GM13977 (cell line): ENCODE measurements around the gene MPHOSPH10.

ENCODE experiments used
- DNase-seq: peaks from one replicate; pipeline ENCODE4 v3.0.0; 2012; ENCODE audit warnings: low spot score
- in situ Hi-C: fragments of 300-500 bp; cut with MboI; formaldehyde crosslinking; loops from one replicate; pipeline ENCODE4 v1.12.0; 2022; ENCODE audit warnings: low sequenced_read_pairs, low pct_unique_long_range_greater_than_20kb, mixed read lengths, inconsistent platforms; ENCODE audit not compliant: unreplicated experiment
- TF ChIP-seq, protein P1 (sequence below): IDR thresholded peaks from 2 replicates; pipeline ENCODE4 v1.5.1; 2012; ENCODE audit warnings: mild to moderate bottlenecking, control low read depth; ENCODE audit not compliant: insufficient read depth; ENCODE audit errors: extremely low read depth, missing control alignments

MPHOSPH10 gene

DNA sequence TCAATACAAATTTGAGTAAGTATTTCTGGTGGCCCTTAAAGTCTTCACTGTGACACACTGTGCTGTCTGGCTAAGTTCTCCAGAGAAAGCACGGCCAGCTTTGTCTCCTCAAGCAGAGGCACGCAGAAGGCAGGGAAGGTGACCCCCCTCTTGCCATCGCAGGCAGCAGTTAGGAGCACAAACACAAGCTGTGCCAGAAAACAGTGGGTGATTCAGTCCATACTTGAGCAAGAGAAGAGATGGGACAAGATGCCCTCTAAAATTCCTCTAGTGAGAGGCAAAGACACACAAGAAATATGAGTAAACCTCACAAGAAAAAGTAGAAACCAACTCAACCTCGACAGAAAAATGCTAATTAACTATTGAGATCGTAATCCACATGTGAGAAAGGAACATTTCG lies 10.2 kb upstream of the MPHOSPH10 start:
- in situ Hi-C loops = no loop called here
- TF ChIP-seq, protein P1, sequence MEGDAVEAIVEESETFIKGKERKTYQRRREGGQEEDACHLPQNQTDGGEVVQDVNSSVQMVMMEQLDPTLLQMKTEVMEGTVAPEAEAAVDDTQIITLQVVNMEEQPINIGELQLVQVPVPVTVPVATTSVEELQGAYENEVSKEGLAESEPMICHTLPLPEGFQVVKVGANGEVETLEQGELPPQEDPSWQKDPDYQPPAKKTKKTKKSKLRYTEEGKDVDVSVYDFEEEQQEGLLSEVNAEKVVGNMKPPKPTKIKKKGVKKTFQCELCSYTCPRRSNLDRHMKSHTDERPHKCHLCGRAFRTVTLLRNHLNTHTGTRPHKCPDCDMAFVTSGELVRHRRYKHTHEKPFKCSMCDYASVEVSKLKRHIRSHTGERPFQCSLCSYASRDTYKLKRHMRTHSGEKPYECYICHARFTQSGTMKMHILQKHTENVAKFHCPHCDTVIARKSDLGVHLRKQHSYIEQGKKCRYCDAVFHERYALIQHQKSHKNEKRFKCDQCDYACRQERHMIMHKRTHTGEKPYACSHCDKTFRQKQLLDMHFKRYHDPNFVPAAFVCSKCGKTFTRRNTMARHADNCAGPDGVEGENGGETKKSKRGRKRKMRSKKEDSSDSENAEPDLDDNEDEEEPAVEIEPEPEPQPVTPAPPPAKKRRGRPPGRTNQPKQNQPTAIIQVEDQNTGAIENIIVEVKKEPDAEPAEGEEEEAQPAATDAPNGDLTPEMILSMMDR = no peak
- DNase-seq = no peak

DNA sequence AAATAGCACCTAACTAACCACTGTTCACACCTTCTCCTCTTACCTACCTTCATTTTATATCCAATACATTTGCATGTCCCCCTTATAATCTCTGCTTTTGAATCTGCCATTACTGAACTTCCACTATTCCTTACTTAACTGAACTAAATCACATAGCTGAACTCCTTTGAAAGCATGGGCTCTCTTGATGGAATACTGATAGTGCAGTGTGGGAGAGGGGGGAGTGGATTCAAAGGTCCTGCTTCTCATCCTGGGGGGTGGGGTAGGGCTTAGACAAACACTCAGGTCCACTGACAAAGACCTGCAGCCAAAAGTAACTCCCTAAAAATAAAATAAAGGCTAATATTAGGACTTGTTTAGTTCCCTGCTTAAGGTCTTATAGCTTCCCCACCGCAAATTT lies 9.0 kb upstream of the MPHOSPH10 start:
- no peak for DNase-seq
- TF ChIP-seq, protein P1 = no peak
- in situ Hi-C loops = no loop called here

DNA sequence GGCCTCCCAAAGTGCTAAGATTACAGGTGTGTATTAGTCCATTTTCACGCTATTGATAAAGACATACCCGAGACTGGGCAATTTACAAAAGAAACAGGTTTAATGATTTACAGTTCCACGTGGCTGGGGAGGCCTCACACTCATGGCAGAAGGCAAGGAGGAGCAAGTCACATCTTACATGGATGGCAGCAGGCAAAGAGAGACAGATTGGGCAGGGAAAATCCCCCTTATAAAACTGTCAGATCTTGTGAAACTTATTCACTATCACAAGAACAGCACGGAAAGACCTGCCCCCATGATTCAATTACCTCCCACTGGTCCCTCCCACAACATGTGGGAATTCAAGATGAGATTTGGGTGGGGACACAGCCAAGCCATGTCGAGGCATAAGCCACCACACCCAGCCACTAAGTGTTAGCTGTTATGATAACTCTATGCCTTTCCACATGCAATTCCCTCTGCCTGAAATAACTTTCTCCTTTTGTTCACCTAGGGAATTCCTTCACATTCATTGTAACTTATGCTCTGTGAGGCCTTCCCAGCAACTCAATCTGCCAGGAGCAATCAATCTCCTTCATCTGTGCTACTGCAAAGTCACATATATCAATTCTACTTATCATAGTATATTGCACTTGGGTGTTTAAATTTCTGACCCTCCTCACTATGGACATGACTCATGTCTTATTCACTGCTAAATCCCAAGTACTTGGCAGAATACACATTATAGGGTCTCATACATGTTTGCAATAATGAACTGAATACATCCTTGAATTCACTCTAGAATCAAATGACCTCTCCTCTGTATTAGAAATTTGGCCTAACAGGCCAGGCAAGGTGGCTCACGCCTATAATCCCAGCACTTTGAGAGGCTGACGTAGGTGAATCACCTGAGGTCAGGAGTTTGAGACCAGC lies 7.8 kb upstream of the MPHOSPH10 start:
- TF ChIP-seq, protein P1 = no peak
- in situ Hi-C loops = no loop called here
- no peak for DNase-seq

DNA sequence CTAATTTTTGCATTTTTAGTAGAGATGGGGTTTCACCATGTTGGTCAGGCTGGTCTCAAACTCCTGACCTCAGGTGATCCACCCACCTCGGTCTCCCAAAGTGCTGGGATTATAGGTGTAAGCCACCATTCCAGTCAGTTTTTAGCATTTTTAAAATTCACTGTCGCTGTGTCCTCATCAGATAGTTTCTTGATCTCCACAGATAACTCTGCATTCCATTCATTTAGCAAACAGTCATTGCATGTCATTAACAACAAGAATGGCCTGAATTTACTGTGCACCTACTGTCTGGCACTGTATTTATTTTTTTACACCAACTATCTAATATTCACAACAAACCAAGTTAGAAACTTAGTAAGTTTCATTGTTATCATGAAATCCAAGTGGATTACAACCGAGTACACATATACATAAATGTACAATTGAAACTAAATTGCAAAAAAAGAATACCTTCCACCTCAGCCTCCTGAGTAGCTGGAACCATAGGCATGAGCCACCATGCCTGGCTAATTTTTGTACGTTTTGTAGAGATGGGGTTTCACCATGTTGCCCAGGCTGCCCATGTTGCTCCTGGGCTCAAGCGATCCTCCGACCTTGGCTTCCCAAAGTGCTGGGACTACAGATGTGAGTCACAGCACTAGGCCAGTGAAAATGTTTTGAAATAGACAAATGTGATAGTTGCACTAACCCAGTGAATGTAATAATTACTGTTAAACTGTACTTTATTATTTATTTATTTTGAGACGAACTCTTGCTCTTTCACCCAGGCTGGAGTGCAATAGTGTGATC lies 4.7 kb upstream of the MPHOSPH10 start:
- in situ Hi-C loops = no loop called here
- no peak for DNase-seq
- TF ChIP-seq, protein P1 = no peak

DNA sequence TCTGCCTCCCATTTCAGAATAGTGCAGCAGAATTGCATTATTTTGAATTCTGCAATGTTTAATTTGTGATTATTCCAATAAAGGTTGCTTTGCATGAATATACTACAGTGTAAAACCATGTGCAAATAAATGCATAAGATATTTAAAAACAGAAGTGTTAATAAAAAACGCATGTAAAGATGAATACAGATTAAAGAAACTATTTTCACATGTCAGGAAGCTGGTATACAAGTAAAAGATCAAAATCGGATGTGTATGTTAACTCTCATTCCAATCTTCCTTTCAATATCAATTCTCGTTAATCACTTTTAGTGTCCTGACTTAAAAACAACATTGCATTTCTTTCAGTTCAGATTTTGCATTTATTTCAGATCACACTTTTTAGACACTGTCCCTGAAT lies 3.5 kb upstream of the MPHOSPH10 start:
- TF ChIP-seq, protein P1 = no peak
- in situ Hi-C loops = no loop called here
- DNase-seq = no peak

DNA sequence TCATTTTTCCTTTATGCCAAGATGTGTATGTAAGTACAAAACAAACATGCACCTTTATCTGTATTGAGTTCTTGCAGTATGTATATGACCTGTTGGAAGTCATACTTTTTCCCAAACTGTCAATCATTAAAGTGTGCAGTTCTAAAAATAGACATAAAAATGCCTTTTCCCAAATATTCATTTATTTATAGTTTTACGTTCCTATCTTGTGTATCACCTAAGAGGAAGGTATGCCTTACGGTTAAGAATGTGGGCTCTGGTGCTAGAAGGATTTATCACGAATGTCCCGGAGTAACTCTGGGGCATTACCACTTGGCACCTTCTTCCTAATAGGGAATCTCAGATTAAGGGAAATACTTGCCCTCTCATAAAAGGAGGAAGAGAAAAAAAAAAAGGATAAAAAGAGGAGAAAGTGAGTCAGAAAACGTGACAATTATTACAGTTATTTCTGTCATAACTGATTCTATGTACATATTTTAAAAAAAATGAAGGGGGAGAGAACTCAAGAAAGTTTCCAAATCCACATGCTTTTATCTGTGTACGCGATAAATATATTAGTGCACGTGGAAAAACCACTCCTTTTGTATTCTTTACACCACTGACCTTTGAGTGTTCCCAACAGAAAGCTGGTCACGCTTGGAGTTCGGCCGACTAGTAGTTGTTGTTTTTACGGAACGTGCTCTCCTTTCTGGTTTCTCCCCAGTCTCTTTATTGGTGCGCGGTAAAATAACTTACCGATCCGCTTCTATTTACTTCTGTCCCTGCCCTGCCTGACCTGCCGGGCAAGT lies 1.1 kb upstream of the MPHOSPH10 start:
- in situ Hi-C loops = no loop called here
- DNase-seq = no peak
- TF ChIP-seq, protein P1 = no peak
